GM19468 (cell line): ENCODE results near the gene MT1M.
"Not testable (repeated sequence)": the region's sequence is repeated elsewhere in the genome, so short reads cannot be mapped to it uniquely, and the experiment has no call there.

ENCODE experiments used
- ATAC-seq: cut with Tn5 transposase; IDR thresholded peaks from one replicate; pipeline ENCODE4 v1.9.1; 2021; ENCODE audit warnings: mild to moderate bottlenecking, moderate library complexity, moderate number of reproducible peaks; ENCODE audit not compliant: unreplicated experiment; ENCODE audit errors: extremely low read depth

The MT1M gene

GRCh38 chr16:56670620-56670934, 38.1 kb downstream of the MT1M start:
- ATAC-seq, result no peak

GRCh38 chr16:56671691-56672090, 39.2 kb downstream of the MT1M start:
- ATAC-seq, result not testable (repeated sequence)

DNA sequence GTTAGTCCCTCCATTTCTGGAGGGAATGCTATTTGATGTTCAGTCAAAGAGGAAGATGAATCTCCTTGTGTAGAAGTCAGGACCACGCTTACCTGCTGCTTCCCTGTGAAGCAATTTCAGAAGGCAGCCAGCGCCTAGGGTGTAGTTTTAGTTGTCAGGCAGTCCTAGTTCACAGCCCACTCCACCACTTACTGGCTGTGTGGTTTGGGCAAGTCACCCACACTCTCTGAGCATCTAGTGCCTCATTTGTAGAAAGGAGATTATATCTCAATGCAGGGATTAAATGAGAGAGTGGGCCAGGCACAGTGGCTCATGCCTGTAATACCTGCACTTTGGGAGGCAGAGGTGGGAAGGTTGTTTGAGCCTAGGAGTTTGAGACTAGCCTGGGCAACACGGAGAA, 39.7 kb downstream of the MT1M start:
- not testable (repeated sequence) for ATAC-seq

- ATAC-seq, result no peak
Observed at GRCh38 chr16:56672761-56673536, 40.5 kb downstream of the MT1M start.

GRCh38 chr16:56673921-56674320, 41.5 kb downstream of the MT1M start:
- ATAC-seq, result no peak

GRCh38 chr16:56674570-56674969, 42.1 kb downstream of the MT1M start:
- ATAC-seq, result not testable (repeated sequence)

GRCh38 chr16:56675685-56676210, 43.3 kb downstream of the MT1M start:
- ATAC-seq, result no peak

DNA sequence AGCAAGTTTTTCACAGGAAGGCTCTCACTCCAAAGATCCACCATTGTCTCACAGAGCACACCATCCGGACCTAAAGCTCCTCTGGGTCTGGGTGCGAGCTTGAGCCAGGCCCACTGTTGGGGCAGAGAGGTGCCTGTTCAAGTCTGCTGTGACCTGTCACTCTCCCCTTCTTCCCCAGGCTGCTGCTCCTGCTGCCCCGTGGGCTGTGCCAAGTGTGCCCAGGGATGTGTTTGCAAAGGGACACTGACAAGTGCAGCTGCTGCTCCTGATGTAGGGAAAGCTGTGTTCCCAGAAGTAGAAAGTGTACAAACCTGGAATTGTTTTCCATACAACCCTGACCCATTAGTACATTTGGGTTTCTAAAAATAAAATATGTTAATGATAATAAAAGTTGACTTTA, 45.0 kb downstream of the MT1M start:
- ATAC-seq, result no peak

DNA sequence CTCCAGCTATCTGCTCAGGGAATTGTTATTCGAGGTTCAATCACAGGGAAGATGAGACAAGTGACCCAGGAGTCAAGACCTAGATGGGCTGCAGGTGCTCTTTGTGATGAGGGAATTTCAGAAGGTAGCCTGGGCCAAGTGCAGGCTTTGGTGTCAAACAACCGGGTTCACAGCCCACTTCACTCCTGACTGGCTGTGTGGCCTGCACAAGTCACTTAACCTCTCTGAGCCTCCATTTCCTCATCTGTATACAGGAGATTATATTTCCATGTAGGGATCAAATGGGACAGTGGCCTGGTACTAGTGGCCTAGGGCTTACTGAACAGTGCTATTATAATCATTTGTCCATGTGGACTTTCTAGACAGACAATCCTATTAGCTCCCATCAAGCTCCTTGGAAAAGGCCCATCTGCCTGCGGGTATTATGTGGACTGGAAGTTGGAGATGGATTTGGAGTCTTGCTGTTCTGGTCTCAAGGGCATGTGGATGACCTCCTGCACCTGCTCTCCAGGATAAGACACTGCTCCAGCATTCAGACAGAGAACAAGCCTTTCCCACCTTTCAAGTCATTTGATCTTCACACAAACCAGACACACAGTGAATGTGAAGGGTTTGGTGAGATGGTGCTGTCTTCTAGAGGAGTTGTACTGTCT, 46.7 kb downstream of the MT1M start:
- ATAC-seq, result no peak

- no peak for ATAC-seq
Observed at GRCh38 chr16:56679818-56680217, 47.4 kb downstream of the MT1M start.

DNA sequence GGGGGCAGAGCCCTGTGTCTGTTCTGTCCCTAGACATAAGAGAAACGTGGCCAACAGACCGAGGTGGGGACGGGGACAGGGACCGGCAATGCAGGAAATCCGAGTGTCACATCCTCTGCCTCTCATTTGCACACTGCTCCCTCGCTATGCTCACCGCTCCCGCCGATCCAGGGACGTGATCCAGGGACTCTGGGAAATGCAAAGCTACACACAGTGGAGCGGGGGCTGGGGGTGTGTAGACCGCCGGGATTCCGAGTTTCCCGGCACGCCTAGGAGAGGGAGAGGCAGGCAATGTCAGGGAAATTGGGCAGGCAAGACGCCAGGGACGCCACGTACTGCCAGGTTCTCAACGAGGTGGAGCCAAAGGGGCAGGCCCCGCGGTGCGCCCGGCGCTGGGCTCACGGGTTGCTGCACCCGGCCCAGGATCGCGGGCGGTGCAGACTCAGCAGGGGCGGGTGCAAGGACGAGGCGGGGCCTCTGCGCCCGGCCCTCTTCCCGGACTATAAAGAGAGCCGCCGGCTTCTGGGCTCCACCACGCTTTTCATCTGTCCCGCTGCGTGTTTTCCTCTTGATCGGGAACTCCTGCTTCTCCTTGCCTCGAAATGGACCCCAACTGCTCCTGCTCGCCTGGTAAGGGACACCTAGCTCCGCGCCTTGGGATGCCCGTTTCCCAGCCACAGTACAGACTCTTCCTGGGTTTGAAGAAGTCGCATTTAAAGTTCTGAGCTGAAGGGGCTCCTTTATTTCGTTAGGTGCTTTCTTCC, 49.7 kb downstream of the MT1M start, which contains the start of gene MT1X:
Gene MT1X (plus strand): TSS at position 532 of the 764 bp plus-strand sequence. CDS start 71 bp downstream, at position 603.
- ATAC-seq, result peak; percentile 80

DNA sequence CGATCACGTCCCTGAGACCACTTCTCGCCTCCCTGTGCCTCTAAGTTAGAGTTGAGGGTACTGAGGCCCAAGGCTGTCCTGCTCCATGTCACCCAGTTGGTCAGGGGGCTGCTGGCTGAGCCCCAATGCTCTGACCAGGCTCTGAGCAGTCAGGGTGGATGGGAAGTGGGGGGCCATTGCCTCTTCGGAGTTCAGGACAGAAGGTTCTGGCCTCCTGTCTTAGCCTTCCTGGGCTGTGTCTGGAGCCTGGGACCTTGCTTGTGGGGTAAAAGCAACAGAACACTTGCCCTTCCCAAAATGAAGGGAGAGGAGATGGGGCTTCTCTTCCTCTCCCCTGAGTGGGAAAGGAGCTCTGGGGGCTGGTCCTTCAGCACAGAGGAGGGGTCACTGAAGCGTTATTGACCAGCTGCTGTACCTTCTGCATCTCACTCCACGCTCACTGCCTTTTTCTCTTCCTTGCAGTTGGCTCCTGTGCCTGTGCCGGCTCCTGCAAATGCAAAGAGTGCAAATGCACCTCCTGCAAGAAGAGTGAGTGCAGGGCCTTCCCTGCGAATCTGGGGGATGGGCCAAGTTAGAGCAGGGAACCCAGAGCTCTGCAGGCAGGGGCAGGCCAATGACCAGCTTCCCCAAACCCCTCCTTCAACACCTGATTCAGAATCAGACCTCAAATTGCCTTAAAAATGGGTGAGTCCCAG, 50.4 kb downstream of the MT1M start:
- ATAC-seq, result no peak
